PC-9 (cell line): ENCODE results near the gene ZNF880.

Experiments used
- EZH2 ChIP-seq: fragments of 200-600 bp; sonication (generic); IDR thresholded peaks from 2 replicates; pipeline ENCODE4 v1.8.0; 2017; ENCODE audit warnings: antibody characterized with exemption, low read depth
- TF ChIP-seq, protein P1 (sequence below): fragments of 200-600 bp; sonication (generic); conservative IDR thresholded peaks from 2 replicates; pipeline ENCODE4 v1.6.1; 2017; ENCODE audit warnings: mixed run types, antibody characterized with exemption, mild to moderate bottlenecking, moderate library complexity

DNA sequence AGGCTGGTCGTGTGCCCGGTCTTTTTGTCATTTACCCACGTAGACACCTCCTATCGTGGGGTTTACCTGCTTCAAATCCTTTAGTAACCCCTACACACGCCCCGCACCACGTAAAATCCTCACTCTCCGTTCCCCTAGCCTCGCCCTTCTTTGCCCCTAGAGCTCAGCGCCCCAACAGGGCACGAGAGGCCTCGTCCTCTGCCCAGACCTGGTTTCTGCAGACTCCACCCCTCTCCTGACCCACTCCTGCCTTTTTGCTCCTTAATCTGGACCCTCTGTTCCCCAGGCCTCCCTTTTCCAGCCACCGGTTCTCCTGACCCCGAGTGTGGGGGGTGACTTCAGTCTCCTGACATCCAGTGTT is 28.3 kb downstream of the ZNF880 start:
- TF ChIP-seq, protein P1, sequence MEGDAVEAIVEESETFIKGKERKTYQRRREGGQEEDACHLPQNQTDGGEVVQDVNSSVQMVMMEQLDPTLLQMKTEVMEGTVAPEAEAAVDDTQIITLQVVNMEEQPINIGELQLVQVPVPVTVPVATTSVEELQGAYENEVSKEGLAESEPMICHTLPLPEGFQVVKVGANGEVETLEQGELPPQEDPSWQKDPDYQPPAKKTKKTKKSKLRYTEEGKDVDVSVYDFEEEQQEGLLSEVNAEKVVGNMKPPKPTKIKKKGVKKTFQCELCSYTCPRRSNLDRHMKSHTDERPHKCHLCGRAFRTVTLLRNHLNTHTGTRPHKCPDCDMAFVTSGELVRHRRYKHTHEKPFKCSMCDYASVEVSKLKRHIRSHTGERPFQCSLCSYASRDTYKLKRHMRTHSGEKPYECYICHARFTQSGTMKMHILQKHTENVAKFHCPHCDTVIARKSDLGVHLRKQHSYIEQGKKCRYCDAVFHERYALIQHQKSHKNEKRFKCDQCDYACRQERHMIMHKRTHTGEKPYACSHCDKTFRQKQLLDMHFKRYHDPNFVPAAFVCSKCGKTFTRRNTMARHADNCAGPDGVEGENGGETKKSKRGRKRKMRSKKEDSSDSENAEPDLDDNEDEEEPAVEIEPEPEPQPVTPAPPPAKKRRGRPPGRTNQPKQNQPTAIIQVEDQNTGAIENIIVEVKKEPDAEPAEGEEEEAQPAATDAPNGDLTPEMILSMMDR: no peak
- TF ChIP-seq EZH2: no peak
